Activated CD4-positive, alpha-beta T cell treated with anti-CD3 and anti-CD28 coated beads for 4 hours (primary cell): Measurements from ENCODE around the gene GRAMD2B.
A peak's percentile ranks its signal among the peaks of the same experiment; 100 is the strongest.
"Not testable (repeated sequence)": the region's sequence is repeated elsewhere in the genome, so short reads cannot be mapped to it uniquely, and the experiment has no call there.

Experiments used
- DNase-seq, 2 donors: peaks; one replicate each; pipeline ENCODE4 v3.0.0-alpha.2; 2020

GRAMD2B gene

GRCh38 chr5:126414874-126415502, 8.2 kb upstream of the GRAMD2B start:
- DNase-seq, result no peak

GRCh38 chr5:126415789-126416188, 7.4 kb upstream of the GRAMD2B start:
- no peak for DNase-seq

DNA sequence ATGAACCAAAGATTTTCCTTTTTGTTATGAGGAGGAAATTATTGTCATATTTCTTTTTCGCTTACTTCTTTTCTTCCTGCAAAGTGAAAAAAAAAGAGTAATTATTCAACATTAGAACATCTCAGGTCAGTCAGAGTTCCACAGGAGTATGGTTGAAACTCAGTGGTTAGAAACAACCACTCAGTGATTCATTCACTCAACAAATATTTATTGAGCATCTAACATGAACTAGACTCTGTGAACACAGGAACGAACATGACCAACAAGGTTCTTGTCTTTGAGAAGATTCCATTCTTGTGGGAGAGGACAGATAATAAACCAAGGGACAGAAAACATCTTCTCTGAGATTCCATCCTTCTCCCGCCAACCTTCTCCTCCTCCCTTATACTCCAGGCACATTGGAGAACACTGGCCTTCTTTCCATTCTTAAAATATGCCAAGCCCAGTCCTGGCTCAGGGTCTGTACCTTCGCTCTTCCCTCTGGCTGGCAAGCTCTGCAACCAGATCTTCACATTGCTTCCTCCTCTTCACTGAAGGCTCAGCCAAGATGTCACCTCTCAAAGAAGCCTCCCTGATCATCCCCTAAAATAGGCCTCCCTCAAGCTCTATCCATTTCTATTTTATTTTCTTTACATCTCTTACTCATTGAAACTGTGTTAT, 6.8 kb upstream of the GRAMD2B start:
- no peak for DNase-seq

- DNase-seq, result no peak
Observed at GRCh38 chr5:126417178-126417577, 6.0 kb upstream of the GRAMD2B start.

DNA sequence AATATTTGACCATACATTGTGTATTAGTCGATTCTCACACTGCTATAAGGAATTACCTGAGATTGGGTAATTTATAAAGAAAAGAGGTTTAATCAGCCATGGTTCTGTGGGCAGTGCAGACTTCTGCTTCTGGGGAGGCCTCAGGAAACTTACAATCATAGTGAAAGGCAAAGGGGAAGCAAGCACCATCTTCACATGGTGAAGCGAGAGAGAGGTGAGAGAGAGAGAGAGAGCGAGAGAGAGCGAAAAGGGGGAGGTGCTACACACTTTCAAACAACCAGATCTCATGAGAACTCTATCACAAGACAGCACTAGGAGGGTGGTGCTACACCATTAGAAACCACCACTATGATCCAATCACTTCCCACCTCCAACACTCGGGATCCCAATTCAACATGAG, 4.1 kb upstream of the GRAMD2B start:
- DNase-seq, result no peak

- no peak for DNase-seq
Observed at GRCh38 chr5:126428421-126428820, 5.2 kb downstream of the GRAMD2B start.

DNA sequence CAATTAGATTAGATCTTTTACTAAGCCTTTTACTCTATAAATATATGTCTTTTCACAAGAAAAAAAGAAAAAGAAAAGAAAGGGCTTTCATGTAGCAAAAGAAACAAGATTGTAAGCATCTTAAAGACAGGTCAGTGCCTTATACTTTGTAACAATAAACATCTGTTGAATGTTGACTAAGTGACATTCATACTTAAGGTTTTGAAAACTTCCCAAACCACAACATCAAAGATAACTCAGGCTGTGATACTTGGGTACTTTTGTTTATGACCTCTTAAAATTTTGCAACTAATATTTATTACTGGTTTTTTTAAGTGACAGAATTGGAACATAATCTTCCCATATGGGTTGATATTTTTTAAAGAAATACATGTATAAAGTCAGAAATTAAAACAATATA, 7.4 kb downstream of the GRAMD2B start:
- DNase-seq, result no peak

GRCh38 chr5:126433701-126434100, 10.5 kb downstream of the GRAMD2B start:
- DNase-seq, result no peak

GRCh38 chr5:126435261-126435660, 12.1 kb downstream of the GRAMD2B start:
- no peak for DNase-seq

GRCh38 chr5:126435714-126436113, 12.5 kb downstream of the GRAMD2B start:
- DNase-seq, result no peak

GRCh38 chr5:126437721-126438120, 14.5 kb downstream of the GRAMD2B start:
- DNase-seq, result no peak

DNA sequence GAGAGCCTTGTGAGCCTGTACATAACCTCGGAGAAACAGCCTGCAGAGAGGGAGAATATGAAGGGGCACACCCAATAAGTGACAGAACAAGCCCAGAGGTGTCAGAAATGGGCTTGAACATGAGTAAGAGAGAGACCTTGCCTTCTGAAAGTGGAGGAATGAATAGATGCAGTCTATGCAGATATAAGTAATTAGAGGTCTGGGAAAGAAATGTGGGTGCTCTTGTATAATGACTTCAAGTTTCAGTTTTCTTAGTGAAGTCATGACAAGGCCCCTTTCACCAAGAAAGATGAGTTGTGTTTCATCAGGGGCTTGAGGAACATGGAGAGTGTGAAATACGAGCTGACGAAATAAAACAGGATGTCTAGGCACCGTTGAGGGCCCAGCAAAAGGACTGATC, 15.1 kb downstream of the GRAMD2B start:
- DNase-seq, result no peak

- DNase-seq, result no peak
Observed at GRCh38 chr5:126438868-126439267, 15.7 kb downstream of the GRAMD2B start.

GRCh38 chr5:126439724-126440123, 16.5 kb downstream of the GRAMD2B start:
- not testable (repeated sequence) for DNase-seq

- DNase-seq, result no peak
Observed at GRCh38 chr5:126441230-126441629, 18.0 kb downstream of the GRAMD2B start.

DNA sequence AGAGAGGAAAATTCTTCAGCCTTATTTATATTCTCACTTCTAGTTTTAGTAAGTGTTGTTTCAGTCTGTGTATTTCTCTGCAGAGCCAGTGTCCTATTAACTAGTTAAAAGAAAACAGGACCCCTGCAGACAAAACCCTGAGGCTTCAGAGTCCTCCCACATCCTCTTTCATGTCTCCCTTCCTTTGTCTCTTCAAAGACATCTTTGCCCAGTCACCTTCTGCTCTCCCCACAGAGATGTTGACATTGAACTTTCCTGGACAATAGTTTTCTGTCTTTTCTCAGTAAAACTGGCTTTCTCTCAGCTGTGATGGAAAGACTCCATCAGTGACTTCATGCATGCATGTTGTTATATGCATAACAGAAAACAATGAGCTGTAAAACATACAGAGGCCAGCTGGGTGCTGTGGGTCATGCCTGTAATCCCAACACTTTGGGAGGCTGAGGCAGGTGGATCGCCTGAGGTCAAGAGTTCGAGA, 20.2 kb downstream of the GRAMD2B start:
- DNase-seq, result no peak

GRCh38 chr5:126444137-126444536, 20.9 kb downstream of the GRAMD2B start:
- DNase-seq, result no peak

- DNase-seq, result no peak
Observed at GRCh38 chr5:126445502-126446174, 22.4 kb downstream of the GRAMD2B start.

GRCh38 chr5:126446498-126447224, 23.5 kb downstream of the GRAMD2B start:
- DNase-seq, result peak; percentile 18 to 21

GRCh38 chr5:126448720-126449119, 25.5 kb downstream of the GRAMD2B start:
- DNase-seq, result no peak

- peak; percentile 57 to 63 for DNase-seq
Observed at GRCh38 chr5:126449751-126450271, 26.6 kb downstream of the GRAMD2B start.

GRCh38 chr5:126450346-126450745, 27.1 kb downstream of the GRAMD2B start:
- DNase-seq, result peak; percentile 14 to 16

- no peak for DNase-seq
Observed at GRCh38 chr5:126450907-126451306, 27.7 kb downstream of the GRAMD2B start.
